B cell (primary cell): ENCODE measurements around the gene HOXA10. TPM values are rescaled to one million over a fixed set of nuclear protein-coding genes. Genes with fewer than 3 reads are reported as not detected.
A peak's percentile ranks its signal among the peaks of the same experiment; 100 is the strongest.

Source experiments
- ATAC-seq: fragments of 200-7000 bp; cut with Tn5 transposase; one replicate; pipeline ENCODE4 v1.10.0; 2021; ENCODE audit warnings: low read depth, mild to moderate bottlenecking, moderate number of reproducible peaks, moderate library complexity
- CTCF ChIA-PET: fragments of 350-600 bp; sonication (Branson Sonifier 250); formaldehyde crosslinking; loops from one replicate; lab custom pipeline; 2021; ENCODE audit warnings: antibody characterized with exemption, inconsistent platforms; lab: Charles Lee
- POLR2A ChIA-PET: fragments of 350-600 bp; sonication (Branson Sonifier 250); formaldehyde crosslinking; loops from one replicate; lab custom pipeline; 2021; ENCODE audit warnings: antibody characterized with exemption; lab: Charles Lee
- DNase-seq: peaks from one replicate; pipeline ENCODE4 v3.0.0; 2013
- H2AFZ ChIP-seq: 2 replicates; pipeline ENCODE4 v1.6.1; 2012; ENCODE audit warnings: mild to moderate bottlenecking, low read depth, low read length; ENCODE audit not compliant: insufficient read depth, poor library complexity, severe bottlenecking
- H3K27ac ChIP-seq, 2 donors: 1 replicate in 1 of 2; 2 replicates in 1 of 2; pipeline ENCODE4 v1.5.1; 2012 to 2013; ENCODE audit warnings: low read length in 2 of 2, mild to moderate bottlenecking in 2 of 2, moderate library complexity in 1 of 2
- H3K27me3 ChIP-seq, 4 experiments: fragments of 200-600 bp in 1 of 4; sonication (generic) in 1 of 4; replicated peaks in 1 of 4; 1 replicate in 2 of 4; 2 replicates in 2 of 4; pipeline versions ENCODE4 v1.6.1 to v1.7.0; 2013 to 2016; ENCODE audit warnings: low read length in 3 of 4, mild to moderate bottlenecking in 2 of 4, mixed read lengths in 1 of 4, moderate library complexity in 1 of 4; ENCODE audit not compliant: insufficient read depth in 4 of 4, control insufficient read depth in 3 of 4; ENCODE audit errors: control extremely low read depth in 1 of 4
- H3K36me3 ChIP-seq, 2 experiments: replicated peaks in 1 of 2; 1 replicate in 1 of 2; 2 replicates in 1 of 2; pipeline versions ENCODE4 v1.6.1 to v1.7.1; 2013; ENCODE audit warnings: low read length in 1 of 2; ENCODE audit not compliant: insufficient read depth in 2 of 2, control insufficient read depth in 1 of 2; ENCODE audit errors: control extremely low read depth in 1 of 2, extremely low read depth in 1 of 2
- H3K4me1 ChIP-seq, 2 donors: fragments of 200-600 bp in 1 of 2; sonication (generic) in 1 of 2; 1 replicate in 1 of 2; 2 replicates in 1 of 2; pipeline versions ENCODE4 v1.5.1 to v1.6.1; 2013 to 2017; ENCODE audit warnings: low read length in 2 of 2; ENCODE audit not compliant: control insufficient read depth in 2 of 2, insufficient read depth in 2 of 2
- H3K4me2 ChIP-seq: replicated peaks from 2 replicates; pipeline ENCODE3; 2012; ENCODE audit warnings: mild to moderate bottlenecking, low read depth, low read length; ENCODE audit not compliant: poor library complexity, severe bottlenecking
- H3K4me3 ChIP-seq, 5 experiments: fragments of 200-600 bp in 1 of 5; sonication (generic) in 1 of 5; 1 replicate in 3 of 5; 2 replicates in 2 of 5; pipeline versions ENCODE4 v1.5.1 to v1.7.0; 2011 to 2016; ENCODE audit warnings: low read length in 4 of 5, mild to moderate bottlenecking in 4 of 5, low read depth in 2 of 5, control low read depth in 1 of 5, moderate library complexity in 1 of 5; ENCODE audit not compliant: insufficient read depth in 1 of 5; ENCODE audit errors: control extremely low read depth in 1 of 5, extremely low read depth in 1 of 5
- H3K79me2 ChIP-seq: fragments of 200-600 bp; sonication (generic); one replicate; pipeline ENCODE4 v1.6.0; 2016; ENCODE audit warnings: low read length; ENCODE audit not compliant: control insufficient read depth, insufficient read depth
- H3K9ac ChIP-seq: fragments of 200-600 bp; sonication (generic); 2 replicates; pipeline ENCODE4 v1.6.1; 2017; ENCODE audit warnings: mild to moderate bottlenecking, low read length, moderate library complexity
- H3K9me3 ChIP-seq, 3 donors: one replicate each; pipeline versions ENCODE4 v1.6.1 to v1.7.1; 2013; ENCODE audit warnings: low read length in 2 of 3; ENCODE audit not compliant: control insufficient read depth in 2 of 3, insufficient read depth in 1 of 3; ENCODE audit errors: control extremely low read depth in 1 of 3
- H4K20me1 ChIP-seq: 2 replicates; pipeline ENCODE4 v1.6.0; 2012; ENCODE audit warnings: mild to moderate bottlenecking, low read length; ENCODE audit not compliant: insufficient read depth, control insufficient read depth, poor library complexity, severe bottlenecking
- H3K27ac Mint-ChIP-seq: one replicate; pipeline ENCODE4 v1.8.0; 2021; ENCODE audit warnings: mixed read lengths
- H3K27me3 Mint-ChIP-seq: one replicate; pipeline ENCODE4 v1.8.0; 2021; ENCODE audit warnings: mixed read lengths
- H3K4me1 Mint-ChIP-seq: one replicate; pipeline ENCODE4 v1.8.0; 2021; ENCODE audit warnings: mixed read lengths
- H3K4me3 Mint-ChIP-seq: one replicate; pipeline ENCODE4 v1.8.0; 2021; ENCODE audit warnings: mixed read lengths
- H3K9me3 Mint-ChIP-seq: one replicate; pipeline ENCODE4 v1.8.0; 2022; ENCODE audit warnings: mixed read lengths; ENCODE audit not compliant: insufficient read depth
- EZH2 ChIP-seq: IDR thresholded peaks from 2 replicates; pipeline ENCODE4 v1.6.1; 2012; ENCODE audit warnings: borderline replicate concordance, low read depth, mild to moderate bottlenecking, moderate library complexity, low read length; ENCODE audit not compliant: insufficient read depth, poor library complexity, severe bottlenecking
- WGBS: methylation state at CpG from one replicate; pipeline ENCODE4 v1.1.5; 2013; ENCODE audit warnings: missing lambda C conversion rate; ENCODE audit not compliant: insufficient coverage; 5-methylcytosine and 5-hydroxymethylcytosine counted together
- intact Hi-C: fragments of 100-400 bp; cut with micrococcal nuclease; formaldehyde crosslinking; loops from one replicate; pipeline ENCODE4 v1.10.0; 2022
- polyA plus RNA-seq: library from polyadenylated mRNA; depleted of rRNA; stranded (reverse); fragments of >200 nt; gene quantifications from 2 replicates; pipeline ENCODE4 v1.2.3, GENCODE V29; 2012
- total RNA-seq, 2 donors: library from RNA; stranded (reverse); fragments of 120-200 nt in 1 of 2; gene quantifications; 1 replicate in 1 of 2; 2 replicates in 1 of 2; pipeline versions ENCODE4 v1.2.3 to v1.2.4, GENCODE V29; 2013 to 2022
- TF ChIP-seq, protein P1 (sequence below): fragments of 200-600 bp; IDR thresholded peaks from one replicate; pipeline ENCODE4 v1.8.0; 2022; ENCODE audit warnings: antibody characterized with exemption, mild to moderate bottlenecking

Gene HOXA10
- total and polyA plus RNA-seq, 2 donors (not counting 1 experiment from before 2014, with no cell fraction given), result not detected

DNA sequence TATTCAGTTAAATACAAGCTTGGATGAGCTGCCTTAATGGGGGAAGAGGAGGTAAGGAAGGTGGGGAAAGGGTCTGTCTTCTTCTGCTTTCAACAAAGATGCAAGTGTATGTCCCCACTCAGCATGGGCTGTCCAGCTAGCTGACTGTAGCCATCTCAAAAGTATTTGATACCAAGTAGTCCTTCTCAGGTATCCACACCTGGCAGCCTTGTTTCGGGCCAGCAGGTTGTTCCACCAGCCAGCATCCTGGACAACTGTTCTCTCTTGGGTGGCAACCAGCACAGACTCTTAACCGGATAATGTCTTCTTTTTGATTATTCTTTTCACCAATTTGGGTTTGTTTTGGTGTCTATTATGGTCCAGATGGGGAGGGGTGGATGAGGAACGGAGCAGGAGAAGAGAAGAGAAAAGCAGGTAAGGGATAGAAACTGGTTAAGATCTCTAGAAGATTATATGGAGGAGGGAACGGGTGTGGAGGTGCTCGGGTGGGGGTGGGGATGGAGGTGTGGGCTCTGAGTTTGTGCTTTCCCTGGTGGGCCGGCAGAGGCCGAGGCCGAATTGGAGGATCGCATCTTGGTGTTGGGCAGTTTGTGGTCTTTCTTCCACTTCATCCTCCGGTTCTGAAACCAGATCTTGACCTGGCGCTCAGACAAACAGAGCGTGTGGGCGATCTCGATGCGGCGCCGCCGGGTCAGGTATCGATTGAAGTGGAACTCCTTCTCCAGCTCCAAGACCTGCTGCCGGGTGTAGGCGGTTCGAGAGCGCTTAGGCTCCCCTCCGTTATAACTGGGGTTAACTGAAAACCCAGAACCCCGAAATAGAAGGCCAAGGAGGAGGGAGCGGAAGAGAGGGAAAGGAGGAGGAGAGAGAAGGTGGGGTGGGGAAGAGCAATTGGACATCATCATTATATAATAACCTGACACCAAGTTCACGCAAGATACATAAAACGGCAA is 45.1 kb downstream of the HOXA10 start:
- intact Hi-C loops, result no loop called here
- Histone ChIP-seq H3K9me3 (peaks cover 0 to 13% (median 0%) of the 10 kb centered on the region in 3 donors), H3K27me3 (peaks cover 0 to 9% (median 4%) of the 10 kb centered on the region in 4 experiments), H3K4me3 (no peak overlapping the region), H3K36me3 (no peaks in the 10 kb centered on the region), H2AFZ (no peak overlapping the region), H3K4me2 (no peak overlapping the region), H3K4me1 (no peaks in the 10 kb centered on the region), H4K20me1 (no peaks in the 10 kb centered on the region), H3K9ac (no peak overlapping the region), H3K27ac (no peak overlapping the region), H3K79me2 (no peaks in the 10 kb centered on the region)
- Mint-ChIP-seq H3K4me3 (peak overlapping the region; percentile 50), H3K9me3 (peaks cover 2% of the 10 kb centered on the region), H3K27ac (no peak overlapping the region), H3K4me1 (no peaks in the 10 kb centered on the region), H3K27me3 (peaks cover 63% of the 10 kb centered on the region)
- TF ChIP-seq EZH2, result no peak
- TF ChIP-seq, protein P1, sequence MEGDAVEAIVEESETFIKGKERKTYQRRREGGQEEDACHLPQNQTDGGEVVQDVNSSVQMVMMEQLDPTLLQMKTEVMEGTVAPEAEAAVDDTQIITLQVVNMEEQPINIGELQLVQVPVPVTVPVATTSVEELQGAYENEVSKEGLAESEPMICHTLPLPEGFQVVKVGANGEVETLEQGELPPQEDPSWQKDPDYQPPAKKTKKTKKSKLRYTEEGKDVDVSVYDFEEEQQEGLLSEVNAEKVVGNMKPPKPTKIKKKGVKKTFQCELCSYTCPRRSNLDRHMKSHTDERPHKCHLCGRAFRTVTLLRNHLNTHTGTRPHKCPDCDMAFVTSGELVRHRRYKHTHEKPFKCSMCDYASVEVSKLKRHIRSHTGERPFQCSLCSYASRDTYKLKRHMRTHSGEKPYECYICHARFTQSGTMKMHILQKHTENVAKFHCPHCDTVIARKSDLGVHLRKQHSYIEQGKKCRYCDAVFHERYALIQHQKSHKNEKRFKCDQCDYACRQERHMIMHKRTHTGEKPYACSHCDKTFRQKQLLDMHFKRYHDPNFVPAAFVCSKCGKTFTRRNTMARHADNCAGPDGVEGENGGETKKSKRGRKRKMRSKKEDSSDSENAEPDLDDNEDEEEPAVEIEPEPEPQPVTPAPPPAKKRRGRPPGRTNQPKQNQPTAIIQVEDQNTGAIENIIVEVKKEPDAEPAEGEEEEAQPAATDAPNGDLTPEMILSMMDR, result no peak
- POLR2A ChIA-PET, result no interaction called here
- no peak for ATAC-seq
- DNase-seq, result no peak
- 97% methylated on average over 25 of the region's 28 CpGs for WGBS
- CTCF ChIA-PET, result interaction anchor here (0.9 kb wide), 1 partner anchor 12 kb away, joined by 4 read pairs; no protein-coding TSS in a partner anchor

DNA sequence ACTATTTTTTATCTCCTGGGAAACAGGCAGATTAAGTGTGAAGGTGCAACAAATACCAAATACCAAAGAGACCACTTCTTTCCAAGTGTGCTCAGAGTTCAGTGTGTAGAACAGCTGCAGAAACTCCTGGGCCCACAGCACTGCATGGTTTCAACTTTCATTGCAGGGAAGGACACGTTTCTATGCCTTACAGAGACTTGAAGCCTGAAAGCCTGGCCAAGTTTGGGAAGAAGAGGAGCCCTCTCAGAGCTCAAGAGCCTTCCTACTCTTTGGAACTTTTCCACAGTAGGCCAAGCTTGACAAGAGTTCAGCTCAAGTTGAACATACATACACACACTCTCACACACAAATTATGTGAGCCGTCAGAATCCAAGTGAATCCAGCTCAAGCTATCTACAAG is 46.1 kb downstream of the HOXA10 start:
- H3K4me2 ChIP-seq, result no peak overlapping the region
- H3K9me3 Mint-ChIP-seq, result peaks cover 2% of the 10 kb centered on the region

More for the DNA sequence above, 46.1 kb downstream of the HOXA10 start:
- CTCF ChIA-PET, result interaction anchor here (0.9 kb wide), 1 partner anchor 13 kb away, joined by 4 read pairs; no protein-coding TSS in a partner anchor
- no peaks in the 10 kb centered on the region for H3K4me1 ChIP-seq
- intact Hi-C loops, result no loop called here
- WGBS, result 80% methylated on average over 1 of the region's 2 CpGs
- Mint-ChIP-seq H3K27me3 (peaks cover 55% of the 10 kb centered on the region), H3K27ac (no peak overlapping the region), H3K4me1 (no peaks in the 10 kb centered on the region), H3K4me3 (peak overlapping the region; percentile 34)
- ATAC-seq (no peak), DNase-seq (no peak)
- TF ChIP-seq EZH2, result no peak
- TF ChIP-seq, protein P1, result no peak
- no peak overlapping the region for H3K9ac ChIP-seq
- no peaks in the 10 kb centered on the region for H3K36me3 ChIP-seq
- POLR2A ChIA-PET, result no interaction called here
- no peak overlapping the region for H3K27ac ChIP-seq
- peaks cover 0 to 13% (median 0%) of the 10 kb centered on the region in 3 donors for H3K9me3 ChIP-seq
- H3K79me2 ChIP-seq, result no peaks in the 10 kb centered on the region
- no peak overlapping the region for H3K4me3 ChIP-seq
- H3K27me3 ChIP-seq, result peaks cover 0 to 7% (median 3%) of the 10 kb centered on the region in 4 experiments
- H2AFZ ChIP-seq, result no peak overlapping the region
- H4K20me1 ChIP-seq, result no peaks in the 10 kb centered on the region
